AG09319 (cell line): ENCODE results near the gene PHC2.

ENCODE experiments used
- DNase-seq: peaks from one replicate; pipeline ENCODE4 v3.0.0-alpha.2; 2010; ENCODE audit warnings: low read depth; ENCODE audit errors: extremely low read depth
- TF ChIP-seq, protein P1 (sequence below): IDR thresholded peaks from 2 replicates; pipeline ENCODE4 v1.5.1; 2011; ENCODE audit warnings: low read depth, mild to moderate bottlenecking, inconsistent platforms, low read length, moderate library complexity

PHC2 gene

DNA sequence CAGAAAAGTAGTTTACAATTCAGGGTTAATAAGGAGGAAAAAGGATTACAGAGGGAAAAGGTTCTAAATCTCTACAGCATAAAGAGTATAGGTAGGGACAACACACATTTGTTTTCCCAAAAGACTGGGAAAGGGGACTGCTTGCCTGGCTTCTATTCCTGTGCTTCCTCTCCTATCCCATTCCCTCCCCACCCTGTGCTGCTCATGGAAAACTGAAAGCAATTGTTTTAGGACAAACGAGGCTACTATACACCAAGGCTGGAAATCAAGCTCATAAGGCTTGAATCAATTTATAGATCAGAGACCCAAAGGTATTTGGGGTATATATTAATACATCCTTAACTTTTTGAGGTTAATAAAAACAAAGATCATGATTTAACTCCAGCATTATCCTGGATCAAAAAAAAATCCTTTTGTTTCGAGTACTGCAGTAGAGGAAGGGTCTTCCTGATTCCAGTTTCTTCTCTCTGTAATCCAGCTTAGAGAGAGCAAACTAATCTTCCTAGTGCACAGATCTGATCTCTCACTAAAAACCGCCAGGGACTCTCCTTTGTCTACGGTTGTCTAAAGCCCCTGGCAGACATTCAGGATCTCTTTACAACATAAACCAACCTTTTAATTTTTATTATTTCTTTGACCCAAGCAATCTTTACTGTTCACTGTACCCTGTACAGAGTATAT is 72.6 kb downstream of the PHC2 start:
- TF ChIP-seq, protein P1, sequence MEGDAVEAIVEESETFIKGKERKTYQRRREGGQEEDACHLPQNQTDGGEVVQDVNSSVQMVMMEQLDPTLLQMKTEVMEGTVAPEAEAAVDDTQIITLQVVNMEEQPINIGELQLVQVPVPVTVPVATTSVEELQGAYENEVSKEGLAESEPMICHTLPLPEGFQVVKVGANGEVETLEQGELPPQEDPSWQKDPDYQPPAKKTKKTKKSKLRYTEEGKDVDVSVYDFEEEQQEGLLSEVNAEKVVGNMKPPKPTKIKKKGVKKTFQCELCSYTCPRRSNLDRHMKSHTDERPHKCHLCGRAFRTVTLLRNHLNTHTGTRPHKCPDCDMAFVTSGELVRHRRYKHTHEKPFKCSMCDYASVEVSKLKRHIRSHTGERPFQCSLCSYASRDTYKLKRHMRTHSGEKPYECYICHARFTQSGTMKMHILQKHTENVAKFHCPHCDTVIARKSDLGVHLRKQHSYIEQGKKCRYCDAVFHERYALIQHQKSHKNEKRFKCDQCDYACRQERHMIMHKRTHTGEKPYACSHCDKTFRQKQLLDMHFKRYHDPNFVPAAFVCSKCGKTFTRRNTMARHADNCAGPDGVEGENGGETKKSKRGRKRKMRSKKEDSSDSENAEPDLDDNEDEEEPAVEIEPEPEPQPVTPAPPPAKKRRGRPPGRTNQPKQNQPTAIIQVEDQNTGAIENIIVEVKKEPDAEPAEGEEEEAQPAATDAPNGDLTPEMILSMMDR, result no peak
- no peak for DNase-seq

DNA sequence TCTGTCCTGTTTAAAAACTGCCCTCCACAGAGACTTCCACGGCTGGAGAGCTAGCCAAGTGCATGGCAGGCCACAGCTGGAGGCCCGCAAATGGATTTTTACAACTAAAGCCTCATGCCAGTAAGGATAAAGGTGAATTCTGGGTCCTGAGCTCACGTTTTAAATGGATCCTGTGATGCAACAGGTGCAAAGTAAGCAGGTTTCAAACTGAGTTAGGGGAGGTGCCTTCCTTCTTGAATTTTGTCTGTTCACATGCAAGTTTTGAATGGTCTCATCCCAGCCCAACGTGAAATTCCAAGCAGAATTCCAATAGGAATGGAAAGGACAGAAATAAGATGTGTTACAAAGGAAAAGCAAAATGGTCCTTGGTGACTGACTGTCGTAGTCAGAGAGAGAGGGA is 73.8 kb downstream of the PHC2 start:
- TF ChIP-seq, protein P1, result no peak
- DNase-seq, result no peak

DNA sequence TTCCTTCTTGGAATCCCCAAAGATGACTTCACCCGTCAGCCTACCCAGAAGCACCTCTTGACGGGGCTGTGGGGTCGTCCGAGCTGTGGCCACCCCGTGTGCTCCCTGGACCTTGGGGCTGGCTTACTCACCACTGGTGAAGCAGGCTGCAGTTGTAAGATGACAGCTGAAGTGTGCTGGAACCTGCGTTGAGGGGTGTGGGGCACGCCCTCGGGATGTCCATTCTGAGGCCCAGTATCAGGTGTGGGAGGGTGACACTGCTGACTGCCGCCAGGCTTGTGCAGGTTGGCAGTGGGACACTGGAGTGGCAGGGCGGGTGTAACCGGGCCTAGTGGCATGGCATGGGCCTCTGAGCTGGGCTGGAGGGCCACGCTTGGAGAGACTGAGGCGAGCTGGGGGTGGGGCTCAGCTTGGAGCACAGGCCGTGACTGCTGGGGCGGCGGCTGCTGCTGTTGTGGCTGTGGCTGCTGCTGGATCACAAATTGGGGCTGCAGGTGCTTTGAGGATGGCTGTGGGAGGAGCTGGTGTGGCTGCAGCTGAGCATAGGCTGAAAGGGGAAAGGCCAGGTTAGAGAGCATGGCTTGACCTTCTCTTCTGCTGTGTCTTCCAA is 76.1 kb downstream of the PHC2 start:
- no peak for DNase-seq

DNA sequence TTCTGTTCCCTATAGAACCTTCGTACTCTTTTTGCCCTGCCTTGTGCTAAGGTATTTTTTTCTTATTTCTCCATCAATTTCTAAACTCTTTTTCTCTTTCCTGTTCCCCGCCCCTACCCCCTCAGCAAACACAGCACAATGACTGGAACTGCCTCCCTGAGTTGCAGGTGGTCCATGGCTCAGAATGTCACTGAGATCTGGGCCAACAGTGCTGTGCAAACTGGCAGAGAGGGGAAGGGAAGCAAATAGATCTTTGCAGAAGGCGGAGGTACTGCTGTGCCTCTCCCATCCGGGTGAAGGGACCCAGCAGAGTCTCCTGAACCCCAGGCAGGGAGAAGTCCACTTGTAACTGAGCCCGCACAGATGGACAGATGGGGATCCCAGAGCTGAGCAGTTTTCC is 77.4 kb downstream of the PHC2 start:
- DNase-seq, result no peak
- TF ChIP-seq, protein P1, result no peak

More for the DNA sequence above, 76.1 kb downstream of the PHC2 start:
- TF ChIP-seq, protein P1, result no peak

DNA sequence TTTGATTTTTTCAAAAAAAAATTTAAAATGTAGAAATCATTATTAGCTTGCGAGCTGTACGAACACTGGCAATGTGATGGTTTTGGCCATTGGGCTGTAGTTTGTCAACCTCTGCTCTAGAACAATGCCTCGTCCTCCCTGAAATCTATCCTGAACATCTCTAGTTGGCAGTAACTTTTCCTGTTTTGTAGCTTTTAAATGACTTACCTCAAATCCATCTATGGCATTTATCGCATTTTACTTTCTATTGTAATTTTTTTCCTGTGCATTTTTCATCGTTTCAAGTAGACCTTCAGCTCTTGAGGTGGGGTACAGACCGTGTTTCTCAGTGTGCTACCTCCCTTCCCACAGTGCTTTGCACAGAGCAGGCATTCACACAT is 79.6 kb downstream of the PHC2 start:
- DNase-seq, result no peak

DNA sequence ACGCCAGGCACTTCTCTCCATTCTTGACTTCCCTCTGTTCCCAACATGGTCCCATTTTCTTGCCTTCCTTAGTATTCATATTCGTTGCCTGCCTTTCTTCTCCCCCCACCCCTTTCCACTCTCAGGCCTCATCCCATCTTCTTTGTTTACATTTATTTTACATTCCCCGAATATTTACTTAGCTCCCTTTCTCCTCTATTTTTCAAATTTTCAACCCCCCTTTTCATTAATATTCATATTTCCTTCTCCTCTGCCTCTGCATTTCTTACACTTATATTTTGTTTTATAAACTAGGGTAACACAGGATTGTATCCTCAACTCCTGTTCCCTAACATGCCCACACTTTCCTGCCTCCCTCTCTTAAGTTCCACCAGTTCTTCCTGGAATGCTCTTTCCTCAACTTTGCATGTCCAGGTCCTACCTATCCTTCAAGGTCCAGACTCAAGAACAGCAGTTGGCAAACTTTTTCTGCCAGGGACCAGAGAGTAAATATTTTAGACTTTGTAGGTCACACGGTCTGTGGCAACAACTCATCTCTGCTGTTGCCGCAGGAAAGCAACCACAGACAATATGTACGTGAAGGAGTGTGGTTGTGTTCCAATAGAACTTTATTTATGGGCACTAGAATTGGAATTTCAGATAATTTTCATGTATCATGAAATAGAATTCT is 80.1 kb downstream of the PHC2 start:
- no peak for DNase-seq
- TF ChIP-seq, protein P1, result no peak

More for the DNA sequence above, 79.6 kb downstream of the PHC2 start:
- TF ChIP-seq, protein P1, result no peak
